HCT116 (cell line): ENCODE measurements around the gene KCTD10. TPM values are rescaled to one million over a fixed set of nuclear protein-coding genes. Genes with fewer than 3 reads are reported as not detected.

ENCODE experiments used
- ATAC-seq: fragments of 200-7000 bp; cut with Tn5 transposase; 2 replicates; pipeline ENCODE4 v1.9.1; 2020; ENCODE audit warnings: mild to moderate bottlenecking, moderate library complexity
- BruUV-seq: library from RNA; stranded (reverse); fragments of 400-500 nt; replicated peaks from 2 replicates; lab custom pipeline; 2021; lab: Mats Ljungman, UMichigan
- CTCF ChIA-PET: fragments of 300-600 bp; sonication (Branson Sonifier 250); formaldehyde crosslinking; loops from one replicate; lab custom pipeline; 2021; ENCODE audit warnings: antibody characterized with exemption; lab: Charles Lee
- POLR2A ChIA-PET: fragments of 300-600, 350-600 bp; sonication (Branson Sonifier 250); formaldehyde crosslinking; loops from one replicate; lab custom pipeline; 2021; ENCODE audit warnings: antibody characterized with exemption; lab: Charles Lee
- RAD21 ChIA-PET, 2 experiments: fragments of 300-600 bp; sonication (Branson Sonifier 250); formaldehyde crosslinking; loops; one replicate each; lab custom pipeline; 2023; ENCODE audit warnings: low total read pairs in 2 of 2; ENCODE audit not compliant: uncharacterized antibody in 2 of 2, unreplicated experiment in 2 of 2, low non-redundant PET in 1 of 2; lab: Charles Lee
- DNase-seq: peaks from one replicate; pipeline ENCODE4 v3.0.0-alpha.2; 2010; ENCODE audit warnings: low read depth, low spot score
- H2AFZ ChIP-seq: fragments of 200-600 bp; shearing (Covaris generic), sonication (generic); 2 replicates; pipeline ENCODE4 v1.6.1; 2017; ENCODE audit warnings: low read depth, mixed run types, mixed read lengths, antibody characterized with exemption, low read length; ENCODE audit not compliant: poor library complexity, severe bottlenecking
- H3K27ac ChIP-seq: 2 replicates; pipeline ENCODE4 v1.5.1; 2012; ENCODE audit warnings: low read depth, low read length
- H3K27me3 ChIP-seq: fragments of 200-600 bp; sonication (generic); 2 replicates; pipeline ENCODE4 v1.6.1; 2016; ENCODE audit warnings: mixed run types, low read length, mixed read lengths; ENCODE audit not compliant: insufficient read depth
- H3K36me3 ChIP-seq, 2 experiments: fragments of 200-500 bp in 1 of 2; fragments of 200-600 bp in 1 of 2; sonication (Bioruptor generic) in 1 of 2; sonication (generic) in 1 of 2; 2 replicates each; pipeline versions ENCODE4 v1.5.1 to v1.6.1; 2014 to 2016; ENCODE audit warnings: low read length in 2 of 2, inconsistent platforms in 1 of 2, mixed read lengths in 1 of 2, mixed run types in 1 of 2; ENCODE audit not compliant: insufficient read depth in 2 of 2, control insufficient read depth in 1 of 2
- H3K4me1 ChIP-seq, 2 experiments: fragments of 200-600 bp in 1 of 2; sonication (generic) in 1 of 2; 2 replicates each; pipeline versions ENCODE4 v1.5.1 to v1.6.1; 2012 to 2017; ENCODE audit warnings: low read length in 2 of 2, inconsistent platforms in 1 of 2, mild to moderate bottlenecking in 1 of 2, mixed read lengths in 1 of 2, mixed run types in 1 of 2, moderate library complexity in 1 of 2; ENCODE audit not compliant: insufficient read depth in 2 of 2, control insufficient read depth in 1 of 2
- H3K4me2 ChIP-seq: fragments of 200-600 bp; sonication (generic); 2 replicates; pipeline ENCODE4 v1.6.1; 2017; ENCODE audit warnings: mixed run types, low read length, mixed read lengths
- H3K4me3 ChIP-seq, 2 experiments: fragments of 200-600 bp in 1 of 2; sonication (generic) in 1 of 2; replicated peaks in 1 of 2; 2 replicates each; pipeline ENCODE4 v1.5.1; 2011 to 2016; ENCODE audit warnings: low read length in 2 of 2, control low read depth in 1 of 2, low read depth in 1 of 2, mild to moderate bottlenecking in 1 of 2, mixed read lengths in 1 of 2, mixed run types in 1 of 2
- H3K79me2 ChIP-seq: fragments of 200-600 bp; sonication (generic); 2 replicates; pipeline ENCODE4 v1.6.1; 2017; ENCODE audit warnings: mild to moderate bottlenecking, mixed run types, low read length, moderate library complexity, mixed read lengths; ENCODE audit not compliant: insufficient read depth
- H3K9ac ChIP-seq: fragments of 200-600 bp; sonication (generic); 2 replicates; pipeline ENCODE4 v1.6.1; 2016; ENCODE audit warnings: low read length, mixed read lengths
- H3K9me2 ChIP-seq: fragments of 200-600 bp; sonication (generic), shearing (Covaris generic); 2 replicates; pipeline ENCODE4 v1.6.1; 2017; ENCODE audit warnings: mixed run types, mild to moderate bottlenecking, moderate library complexity; ENCODE audit not compliant: insufficient read depth
- H3K9me3 ChIP-seq, 2 experiments: fragments of 200-500 bp in 1 of 2; fragments of 200-600 bp in 1 of 2; sonication (Bioruptor generic) in 1 of 2; sonication (generic) in 1 of 2; 2 replicates each; pipeline ENCODE4 v1.6.1; 2014 to 2017; ENCODE audit warnings: low read length in 2 of 2, mixed read lengths in 2 of 2, inconsistent platforms in 1 of 2, low read depth in 1 of 2, mild to moderate bottlenecking in 1 of 2, mixed run types in 1 of 2, moderate library complexity in 1 of 2; ENCODE audit not compliant: control insufficient read depth in 1 of 2, insufficient read depth in 1 of 2
- H4K20me1 ChIP-seq: fragments of 200-600 bp; sonication (generic), shearing (Covaris generic); 2 replicates; pipeline ENCODE4 v1.6.1; 2017; ENCODE audit warnings: mixed run types, mild to moderate bottlenecking, moderate library complexity; ENCODE audit not compliant: insufficient read depth
- ATF3 ChIP-seq: IDR thresholded peaks from 2 replicates; pipeline ENCODE4 v1.6.1; 2012
- CEBPB ChIP-seq: IDR thresholded peaks from 2 replicates; pipeline ENCODE4 v1.6.1; 2012; ENCODE audit warnings: low read depth
- EGR1 ChIP-seq: IDR thresholded peaks from 2 replicates; pipeline ENCODE4 v1.6.1; 2012; ENCODE audit warnings: low read depth
- ELF1 ChIP-seq: IDR thresholded peaks from 2 replicates; pipeline ENCODE4 v1.6.1; 2012; ENCODE audit warnings: low read depth, borderline replicate concordance
- EZH2 ChIP-seq: fragments of 200-600 bp; sonication (generic); IDR thresholded peaks from 2 replicates; pipeline ENCODE4 v1.6.1; 2017; ENCODE audit warnings: antibody characterized with exemption, mixed run types
- EZH2phosphoT487 ChIP-seq: fragments of 200-600 bp; IDR thresholded peaks from 2 replicates; pipeline ENCODE4 v1.6.1; 2018; ENCODE audit warnings: antibody characterized with exemption, borderline replicate concordance
- FOSL1 ChIP-seq: IDR thresholded peaks from 2 replicates; pipeline ENCODE4 v1.6.1; 2012; ENCODE audit warnings: low read depth
- JUND ChIP-seq: IDR thresholded peaks from 2 replicates; pipeline ENCODE4 v1.6.1; 2012
- MAX ChIP-seq: IDR thresholded peaks from 2 replicates; pipeline ENCODE4 v1.6.1; 2012
- POLR2AphosphoS5 ChIP-seq: IDR thresholded peaks from 2 replicates; pipeline ENCODE4 v1.6.1; 2011; ENCODE audit warnings: mild to moderate bottlenecking, low read depth, low read length, moderate library complexity
- REST ChIP-seq: IDR thresholded peaks from 2 replicates; pipeline ENCODE4 v1.6.1; 2012; ENCODE audit warnings: low read depth
- SIN3A ChIP-seq: IDR thresholded peaks from 2 replicates; pipeline ENCODE4 v1.6.1; 2012; ENCODE audit warnings: low read depth
- SP1 ChIP-seq: IDR thresholded peaks from 2 replicates; pipeline ENCODE4 v1.6.1; 2012; ENCODE audit warnings: low read depth
- SRF ChIP-seq: IDR thresholded peaks from 2 replicates; pipeline ENCODE4 v1.6.1; 2012; ENCODE audit warnings: low read depth
- TCF7L2 ChIP-seq: IDR thresholded peaks from 2 replicates; pipeline ENCODE4 v1.7.0; 2011; ENCODE audit warnings: borderline replicate concordance, inconsistent platforms; ENCODE audit not compliant: insufficient read depth, insufficient read length; ENCODE audit errors: extremely low read depth
- YY1 ChIP-seq: IDR thresholded peaks from 2 replicates; pipeline ENCODE4 v1.6.1; 2011; ENCODE audit warnings: low read length, low read depth, moderate library complexity, mild to moderate bottlenecking; ENCODE audit not compliant: insufficient replicate concordance; ENCODE audit errors: extremely low read depth
- ZFX ChIP-seq: fragments of 450-650 bp; IDR thresholded peaks from 2 replicates; pipeline ENCODE4 v1.6.1; 2017
- ZNF274 ChIP-seq: fragments of 200-500 bp; sonication (Bioruptor generic); IDR thresholded peaks from 2 replicates; pipeline ENCODE4 v1.6.1; 2014; ENCODE audit warnings: mild to moderate bottlenecking, low read depth, low read length, inconsistent platforms
- intact Hi-C: fragments of 100-400 bp; cut with micrococcal nuclease; formaldehyde crosslinking; loops from 2 replicates; pipeline ENCODE4 v1.10.0; 2022
- total RNA-seq: library from RNA; stranded (reverse); gene quantifications from one replicate; pipeline ENCODE4 v1.2.1, GENCODE V29; 2021; ENCODE audit not compliant: unreplicated experiment

KCTD10 gene
- total RNA-seq, 1 experiment from 2014 or later: 34.7 TPM

GRCh38 chr12:109525279-109525585 is 48.1 kb upstream of the KCTD10 start (continued):
- no peak for TF ChIP-seq REST
- no peak for TF ChIP-seq JUND

GRCh38 chr12:109524466-109525278 is 47.6 kb upstream of the KCTD10 start:
- Histone ChIP-seq H2AFZ (no peak overlapping the region), H3K4me2 (no peak overlapping the region), H3K36me3 (peaks cover 0 to 3% of the 10 kb centered on the region in 2 experiments; a peak in 1 of 4 replicates), H3K4me1 (no peaks in the 10 kb centered on the region), H3K79me2 (no peaks in the 10 kb centered on the region), H3K9me2 (no peaks in the 10 kb centered on the region), H3K4me3 (no peak overlapping the region), H3K9ac (no peak overlapping the region), H3K27ac (no peak overlapping the region), H3K27me3 (no peaks in the 10 kb centered on the region), H4K20me1 (no peaks in the 10 kb centered on the region), H3K9me3 (no peaks in the 10 kb centered on the region)
- BruUV-seq: no TSS peak
- no peak for DNase-seq
- ChIA-PET RAD21 (no interaction called here), CTCF (interaction anchor here (1.2 kb wide), 2 partner anchors 8 to 249 kb away, joined by 3 read pairs; no protein-coding TSS in a partner anchor), POLR2A (no interaction called here)
- no peak for ATAC-seq
- intact Hi-C loops: no loop called here
- TF ChIP-seq MAX: no peak
- TF ChIP-seq SRF: no peak
- TF ChIP-seq REST: no peak
- TF ChIP-seq CEBPB: no peak
- TF ChIP-seq EZH2: no peak
- no peak for TF ChIP-seq SIN3A
- no peak for TF ChIP-seq EGR1
- TF ChIP-seq POLR2AphosphoS5: no peak
- no peak for TF ChIP-seq EZH2phosphoT487
- no peak for TF ChIP-seq ELF1
- no peak for TF ChIP-seq SP1
- no peak for TF ChIP-seq ZFX
- no peak for TF ChIP-seq JUND
- no peak for TF ChIP-seq YY1
- no peak for TF ChIP-seq TCF7L2
- no peak for TF ChIP-seq ATF3
- no peak for TF ChIP-seq FOSL1
- TF ChIP-seq ZNF274: no peak
